GM18951 (cell line): ENCODE measurements around the gene GSX2.

Experiments
- POLR2A ChIP-seq: IDR thresholded peaks from 4 replicates; pipeline ENCODE4 v1.6.1; 2011; ENCODE audit warnings: mild to moderate bottlenecking; ENCODE audit not compliant: insufficient read length, insufficient read depth; ENCODE audit errors: extremely low read depth
- in situ Hi-C: fragments of 300-500 bp; cut with MboI; formaldehyde crosslinking; loops from one replicate; pipeline ENCODE4 v1.12.0; 2022; ENCODE audit warnings: low sequenced_read_pairs, mixed read lengths, inconsistent platforms; ENCODE audit not compliant: unreplicated experiment

Gene GSX2

DNA sequence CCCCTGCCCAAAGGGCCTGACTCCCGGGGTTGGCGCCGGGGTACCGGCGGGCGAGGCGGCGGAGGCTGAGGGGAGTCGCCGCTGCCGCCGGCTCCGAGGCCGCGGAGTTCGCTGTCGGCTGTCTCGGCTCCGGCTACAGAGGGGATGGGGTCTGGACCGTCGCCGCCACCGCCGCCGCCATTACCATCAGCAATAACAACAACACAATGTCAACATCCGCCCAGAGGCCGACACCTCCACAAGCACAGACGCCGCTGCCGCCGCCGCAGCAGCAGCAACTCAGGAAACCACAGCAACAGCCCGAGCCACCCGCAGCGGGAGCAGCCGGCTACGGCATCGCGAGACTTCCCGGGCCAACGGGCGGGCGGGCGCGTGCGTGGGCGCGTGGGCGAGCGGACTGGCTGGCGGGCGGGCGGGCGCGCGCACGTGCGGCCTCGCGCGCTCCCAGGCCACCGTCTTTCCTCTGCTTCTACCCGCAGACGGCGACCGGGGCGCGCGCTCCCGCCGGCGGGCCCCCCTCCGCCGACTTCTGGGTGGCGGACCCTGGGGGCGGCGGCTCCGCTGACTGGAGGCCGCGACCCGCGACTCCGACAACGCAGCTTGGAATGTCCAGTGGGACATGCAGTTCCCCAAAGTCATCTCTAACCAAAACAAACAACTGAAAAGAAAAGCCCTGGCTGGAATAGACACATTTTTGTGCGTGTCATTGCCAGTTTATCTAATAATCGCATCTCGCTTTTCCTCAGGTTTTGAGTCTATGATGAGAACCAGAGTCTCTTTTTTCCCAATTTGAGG is 35.4 kb upstream of the GSX2 start, which contains the start of gene CHIC2:
CHIC2 (minus strand) TSS at position 289 of the 795 bp plus-strand sequence. CDS start 305 bp downstream, outside the sequence.
- in situ Hi-C loops: no loop called here

DNA sequence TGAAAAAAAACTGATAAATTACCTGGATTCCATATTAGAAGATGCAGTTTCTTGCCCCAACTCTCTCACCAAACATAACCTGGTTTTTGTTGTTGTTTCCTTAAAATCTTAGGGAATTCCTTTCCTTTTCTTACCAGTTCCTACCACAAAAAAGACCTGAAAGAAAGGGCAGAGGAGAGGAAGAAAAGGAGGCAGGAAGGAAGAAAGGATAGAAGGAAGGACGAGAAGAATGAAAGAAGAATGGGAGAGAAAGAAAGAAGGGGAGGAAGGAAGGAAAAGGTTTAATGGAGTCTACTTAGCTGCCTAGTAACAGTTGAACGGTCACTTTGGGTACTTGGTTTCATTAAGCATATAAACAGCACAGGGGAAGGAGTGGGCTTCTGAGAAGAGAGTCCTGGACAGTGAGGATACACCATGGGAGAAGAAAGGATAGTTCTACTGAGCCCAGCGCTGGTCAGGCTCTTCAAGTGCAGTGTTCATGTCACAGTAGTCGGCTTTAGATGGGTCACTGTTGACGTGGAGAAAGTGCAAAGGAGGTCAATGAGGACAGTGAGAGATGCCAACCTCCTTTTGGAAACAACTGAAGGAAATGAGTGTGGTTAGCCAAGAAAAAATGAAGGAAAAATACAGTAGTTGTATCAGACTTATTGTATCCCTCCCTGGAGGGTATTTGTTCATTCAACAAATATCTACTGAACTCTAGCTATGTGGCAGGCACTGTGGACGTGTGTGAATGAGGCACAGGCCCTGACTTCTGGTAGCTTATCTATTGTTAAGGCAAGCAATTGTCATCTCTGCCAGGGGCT is 34.5 kb upstream of the GSX2 start:
- no peak for TF ChIP-seq POLR2A
- in situ Hi-C loops: no loop called here

More for the DNA sequence above, 35.4 kb upstream of the GSX2 start, which contains the start of gene CHIC2:
- peak; percentile 89 for TF ChIP-seq POLR2A

GRCh38 chr4:54066088-54066415 is 33.9 kb upstream of the GSX2 start:
- in situ Hi-C loops: no loop called here

DNA sequence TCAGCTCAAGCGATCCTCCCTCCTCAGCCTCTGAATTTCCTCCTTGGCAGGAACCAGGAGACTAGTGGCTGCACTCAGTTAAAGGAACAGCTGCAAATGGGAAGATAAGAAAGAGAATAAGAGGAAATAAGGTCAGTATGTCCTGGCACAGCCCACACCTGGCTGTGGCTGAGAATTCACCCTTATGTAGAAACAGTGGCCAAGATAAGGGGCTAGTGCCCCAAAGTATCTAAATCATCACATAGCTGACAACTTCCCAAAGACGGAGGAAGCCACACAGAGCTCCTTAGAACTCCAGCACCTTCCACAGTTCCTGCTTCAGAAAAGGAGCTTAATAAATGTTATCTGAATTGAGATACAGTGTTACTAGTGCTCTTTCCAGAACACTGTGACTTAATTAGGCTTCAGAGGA is 33.2 kb upstream of the GSX2 start:
- TF ChIP-seq POLR2A: no peak
- in situ Hi-C loops: no loop called here

More at GRCh38 chr4:54066088-54066415, 33.9 kb upstream of the GSX2 start:
- TF ChIP-seq POLR2A: no peak

DNA sequence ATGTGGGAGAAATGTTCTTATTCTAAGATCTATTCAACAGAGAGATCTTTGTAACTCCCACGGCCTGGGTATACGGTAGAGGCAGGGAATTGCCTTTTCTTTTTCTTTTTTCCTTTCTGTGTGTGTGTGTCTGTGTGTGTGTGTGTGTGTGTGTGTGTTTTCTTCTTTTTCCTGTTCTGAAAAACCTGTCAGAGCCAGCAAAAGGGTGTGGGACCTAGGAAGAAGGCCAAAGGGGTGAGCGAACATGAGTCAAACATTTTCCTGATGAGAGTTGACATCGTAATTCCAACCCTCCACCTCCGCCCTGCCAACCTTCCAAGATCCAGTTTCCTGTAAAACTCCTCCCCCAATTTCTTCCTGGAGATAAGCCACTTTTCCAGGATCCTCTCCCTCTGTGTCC is 32.8 kb upstream of the GSX2 start:
- TF ChIP-seq POLR2A: no peak
- in situ Hi-C loops: no loop called here

DNA sequence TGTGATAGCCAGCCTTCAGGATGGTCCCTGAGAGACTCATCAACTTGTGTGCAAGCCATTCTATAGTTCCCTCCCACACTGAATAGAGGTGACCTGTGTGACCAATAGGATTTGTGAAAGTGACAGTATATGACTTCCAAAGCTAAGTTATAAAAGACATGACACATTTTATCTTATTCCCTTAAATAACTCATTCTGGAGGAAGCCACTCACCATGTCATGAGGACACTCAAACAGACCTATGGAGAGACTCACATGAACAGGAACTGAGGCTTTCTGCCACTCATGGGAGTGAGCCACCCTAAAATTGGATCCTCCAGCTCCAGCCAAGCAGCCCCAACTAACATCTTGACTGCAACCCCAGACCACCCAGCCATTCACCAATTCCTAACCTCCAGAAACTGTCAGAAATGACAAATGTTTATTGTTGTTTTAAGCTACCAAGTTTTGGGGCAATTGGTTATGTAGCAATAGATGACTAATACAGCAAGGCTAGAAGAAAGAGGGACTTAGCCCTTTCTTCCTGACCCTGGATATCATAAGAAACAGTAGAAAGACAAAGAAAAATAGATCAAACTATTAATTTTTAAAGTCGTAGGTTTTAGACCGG is 26.6 kb upstream of the GSX2 start:
- no peak for TF ChIP-seq POLR2A
- in situ Hi-C loops: no loop called here

DNA sequence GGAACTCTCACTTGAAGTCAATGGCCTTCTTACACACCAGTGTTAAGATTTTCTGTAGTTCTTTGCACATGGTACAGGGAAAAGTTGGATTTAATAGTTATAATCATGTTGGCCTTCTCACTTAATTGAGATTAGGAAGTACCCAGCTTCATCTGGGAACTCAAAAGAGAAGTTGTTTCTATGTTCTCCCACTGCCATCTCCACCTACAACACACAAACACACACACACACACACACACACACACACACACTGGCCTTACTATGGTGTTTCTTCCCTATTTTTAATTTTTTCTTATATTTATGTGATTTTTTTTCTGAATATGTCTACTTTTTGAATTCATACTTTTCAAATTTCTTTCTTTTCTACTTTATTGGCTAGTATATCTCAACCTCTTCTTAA is 25.6 kb upstream of the GSX2 start:
- TF ChIP-seq POLR2A: no peak
- in situ Hi-C loops: no loop called here

DNA sequence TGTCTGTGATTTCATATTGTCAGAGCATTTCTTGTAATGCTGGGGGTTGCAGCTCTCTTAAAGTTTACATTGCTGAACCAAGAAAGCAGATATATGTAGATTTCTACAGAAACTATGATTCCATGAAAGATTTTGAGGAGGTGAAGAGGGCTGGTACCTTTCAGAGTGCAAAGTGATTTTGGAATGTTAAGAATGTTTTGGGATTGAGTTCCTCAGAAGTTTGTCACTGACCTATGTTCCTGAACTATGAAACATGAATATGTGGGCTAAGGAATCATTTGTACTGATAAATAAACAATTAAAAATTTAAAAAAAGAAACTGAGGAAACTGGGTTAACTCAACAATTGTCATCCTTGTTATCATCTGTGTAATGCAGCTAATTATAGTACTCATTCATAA is 23.3 kb upstream of the GSX2 start:
- no peak for TF ChIP-seq POLR2A
- in situ Hi-C loops: no loop called here

DNA sequence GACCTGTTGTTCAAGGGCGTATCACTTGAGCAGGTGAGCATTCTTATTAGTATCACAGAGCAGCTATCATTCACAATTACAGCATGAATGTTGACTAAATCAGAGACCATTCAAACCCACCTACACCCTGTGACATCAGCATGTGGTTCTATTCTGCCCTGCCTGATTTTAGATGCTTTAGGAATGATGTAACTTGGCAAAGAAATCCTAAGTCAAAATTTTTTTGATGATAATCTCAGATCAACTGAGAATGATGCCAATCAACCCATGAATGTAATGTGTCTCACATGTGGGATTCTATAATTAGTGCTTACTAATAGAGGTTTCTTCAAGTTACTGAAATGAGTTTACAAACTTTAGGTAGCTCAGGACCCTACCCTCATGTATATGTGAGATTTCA is 22.2 kb upstream of the GSX2 start:
- in situ Hi-C loops: no loop called here
- TF ChIP-seq POLR2A: no peak

DNA sequence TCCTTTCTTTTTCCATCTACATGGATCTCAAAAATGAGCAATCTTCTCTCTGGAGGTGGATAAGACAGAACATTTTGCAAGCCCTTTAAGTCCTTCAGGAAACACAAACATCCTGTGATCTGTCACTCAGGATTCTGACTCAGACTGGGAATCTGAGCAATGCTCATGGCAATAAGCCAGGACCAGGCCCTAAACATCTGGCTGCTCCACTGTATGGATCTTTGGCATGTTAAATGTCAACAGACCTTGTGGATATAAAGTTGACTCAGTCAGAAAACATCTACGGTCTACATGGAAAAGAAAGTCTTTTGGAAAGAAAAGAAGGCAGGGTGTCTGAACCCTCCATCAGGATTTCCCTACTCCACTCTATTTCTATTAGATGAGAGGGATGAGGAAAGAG is 17.8 kb upstream of the GSX2 start:
- TF ChIP-seq POLR2A: no peak
- in situ Hi-C loops: no loop called here

DNA sequence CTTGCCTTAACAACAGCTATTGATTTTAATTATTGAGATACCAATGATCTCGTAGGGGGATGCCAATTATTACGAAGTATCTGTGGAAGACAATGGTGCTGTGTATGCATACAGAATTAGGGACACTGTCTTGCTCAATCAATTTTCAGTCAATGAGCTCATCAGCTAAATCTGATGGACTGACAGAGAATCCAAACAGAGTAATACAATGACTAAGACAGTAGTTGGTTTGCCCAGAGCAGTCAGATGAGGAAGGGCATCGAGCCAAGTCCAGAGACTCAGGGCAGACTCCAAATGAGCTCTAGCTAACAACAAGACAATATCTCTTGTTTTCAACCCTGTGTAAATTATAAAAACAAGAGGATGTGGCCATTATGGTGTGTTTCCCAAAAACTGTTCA is 14.7 kb upstream of the GSX2 start:
- in situ Hi-C loops: no loop called here
- no peak for TF ChIP-seq POLR2A

DNA sequence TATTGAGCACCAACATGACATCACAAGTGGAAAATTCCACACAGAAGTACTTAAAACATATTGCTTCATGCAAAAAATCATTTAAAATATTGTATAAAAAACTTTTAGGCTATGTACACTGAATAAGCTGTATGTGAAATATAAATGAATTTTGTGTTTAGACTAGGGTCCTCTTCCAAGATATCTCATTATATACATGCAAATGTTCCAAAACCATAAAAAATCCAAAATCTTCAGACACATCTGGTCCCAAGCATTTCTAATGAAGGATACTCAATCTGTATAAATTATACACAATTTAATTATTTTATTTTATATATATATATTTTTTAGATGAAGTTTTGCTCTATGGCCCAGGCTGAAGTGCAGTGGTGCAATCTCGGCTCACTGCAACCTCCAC is 10.1 kb upstream of the GSX2 start:
- no peak for TF ChIP-seq POLR2A
- in situ Hi-C loops: no loop called here

DNA sequence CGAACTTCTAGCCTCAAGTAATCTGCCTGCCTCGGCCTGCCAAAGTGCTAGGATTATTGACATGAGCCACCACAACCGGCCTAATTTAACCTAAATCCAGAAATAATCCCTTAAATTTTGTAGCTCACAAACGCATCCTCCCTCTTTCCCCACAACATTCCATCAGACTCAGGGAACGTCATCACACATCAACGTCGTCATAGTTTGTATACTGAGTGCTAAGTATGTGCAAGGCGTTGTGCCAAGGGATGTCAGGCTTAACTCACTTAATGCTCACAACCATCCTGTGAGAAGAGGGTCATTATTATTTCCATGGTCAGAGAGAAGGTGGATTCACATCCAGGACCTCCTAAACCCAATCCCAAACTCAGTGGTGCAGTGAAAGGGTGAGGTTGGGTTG is 9.6 kb upstream of the GSX2 start:
- no peak for TF ChIP-seq POLR2A
- in situ Hi-C loops: no loop called here
